Stimulated activated CD8-positive, alpha-beta memory T cell treated with anti-CD3 and anti-CD28 coated beads, Interleukin-12 subunit alpha, Interleukin-12 subunit beta, amount 100 ng/mL, for 24 hours (primary cell): ENCODE data around the gene POU2F1.

Experiments used
- DNase-seq: peaks from one replicate; pipeline ENCODE4 v3.0.0-alpha.2; 2020; ENCODE audit errors: extremely low read depth

Gene POU2F1

DNA sequence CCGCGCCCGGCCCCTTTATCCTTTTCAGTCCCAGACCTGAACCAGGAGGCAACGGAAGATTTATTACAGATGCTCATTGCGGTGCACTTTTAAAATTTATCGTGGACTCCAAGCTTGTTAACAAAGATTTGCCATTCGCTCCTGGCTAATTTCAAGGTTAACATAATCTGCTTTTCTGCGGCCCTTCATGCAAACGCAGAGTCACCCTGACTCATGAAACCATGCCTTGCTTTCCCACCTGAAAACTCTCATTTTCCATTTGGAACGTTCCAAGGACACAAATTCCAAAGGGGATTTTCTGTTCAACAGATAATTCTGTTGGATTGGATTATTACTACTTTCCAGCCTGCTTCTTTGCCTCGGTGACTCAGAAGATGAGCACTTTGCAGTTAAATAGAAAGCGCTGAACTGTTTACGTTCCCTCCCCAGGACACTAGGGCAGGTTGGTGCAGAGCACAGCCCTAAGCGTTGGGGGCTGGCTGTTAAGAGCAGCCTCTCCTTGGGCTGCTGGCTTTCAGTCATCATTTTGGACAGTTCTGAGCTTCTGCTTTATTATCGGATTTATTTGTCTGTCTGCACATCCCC, 246.5 kb downstream of the POU2F1 start:
- no peak for DNase-seq

DNA sequence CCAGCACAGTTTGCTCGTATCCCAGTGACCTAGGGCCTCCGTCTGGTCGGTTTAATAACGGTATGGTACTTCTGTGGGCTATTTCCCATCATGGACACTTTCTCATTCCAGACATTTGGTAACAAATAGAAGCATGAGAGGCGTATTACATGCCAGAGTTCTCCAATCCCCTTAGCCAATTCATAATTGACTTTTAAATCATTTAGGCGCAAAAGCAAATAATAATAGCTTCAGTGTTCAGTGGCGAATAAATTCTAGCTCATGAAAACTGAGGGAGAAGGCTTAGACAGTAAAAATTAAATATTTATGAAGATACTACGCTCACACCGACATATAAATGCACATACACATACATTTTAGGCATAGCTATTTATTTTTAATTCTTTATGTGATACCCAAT, 247.1 kb downstream of the POU2F1 start:
- no peak for DNase-seq

DNA sequence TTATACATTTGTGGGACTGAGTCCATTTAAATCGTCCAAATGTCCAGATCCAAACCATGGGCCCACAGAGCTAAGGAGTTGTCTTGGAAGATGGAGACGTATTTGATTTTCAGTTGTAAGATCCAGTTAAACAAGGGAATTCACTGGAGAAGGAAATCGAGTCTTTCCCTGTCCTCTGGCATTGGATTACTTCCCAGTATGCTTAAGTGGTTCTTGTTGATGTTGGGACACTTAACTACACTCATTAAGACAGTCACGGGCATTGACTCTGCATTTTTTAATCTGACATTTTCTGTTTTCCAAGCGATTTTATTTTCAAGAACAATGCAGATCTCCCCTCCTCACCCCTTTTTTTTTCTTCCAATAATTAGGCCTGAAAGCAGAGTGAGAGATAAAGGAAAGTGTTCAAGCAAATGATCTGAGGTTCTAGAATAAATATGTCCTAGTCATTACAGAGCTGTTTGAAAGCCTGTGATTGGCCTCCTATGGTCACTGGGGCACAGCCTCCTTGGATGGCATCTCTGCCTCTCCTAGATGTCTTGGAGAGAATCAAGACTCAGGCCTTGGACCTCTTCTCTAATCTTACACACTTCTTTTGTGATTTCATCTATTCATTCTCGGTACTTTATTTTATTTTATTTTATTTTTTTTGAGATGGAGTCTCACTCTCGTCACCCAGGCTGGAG, 248.7 kb downstream of the POU2F1 start:
- DNase-seq = no peak

DNA sequence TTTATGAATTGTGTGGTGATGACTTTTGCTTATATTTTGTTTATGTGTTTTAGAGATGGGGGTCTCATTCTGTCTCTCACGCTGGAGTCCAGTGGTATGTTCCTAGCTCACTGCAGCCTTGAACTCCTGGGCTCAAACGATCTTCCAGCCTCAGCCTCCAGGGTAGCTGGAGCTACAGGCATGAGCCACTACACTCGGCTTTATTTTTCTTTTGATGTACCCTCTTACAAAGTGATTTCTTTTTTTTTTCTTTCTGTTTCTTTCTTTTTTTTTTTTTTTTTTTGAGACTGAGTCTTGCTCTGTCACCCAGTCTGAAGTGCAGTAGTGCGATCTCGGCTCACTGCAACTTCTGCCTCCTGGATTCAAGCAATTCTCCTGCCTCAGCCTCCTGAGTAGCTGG, 250.9 kb downstream of the POU2F1 start:
- DNase-seq = no peak

DNA sequence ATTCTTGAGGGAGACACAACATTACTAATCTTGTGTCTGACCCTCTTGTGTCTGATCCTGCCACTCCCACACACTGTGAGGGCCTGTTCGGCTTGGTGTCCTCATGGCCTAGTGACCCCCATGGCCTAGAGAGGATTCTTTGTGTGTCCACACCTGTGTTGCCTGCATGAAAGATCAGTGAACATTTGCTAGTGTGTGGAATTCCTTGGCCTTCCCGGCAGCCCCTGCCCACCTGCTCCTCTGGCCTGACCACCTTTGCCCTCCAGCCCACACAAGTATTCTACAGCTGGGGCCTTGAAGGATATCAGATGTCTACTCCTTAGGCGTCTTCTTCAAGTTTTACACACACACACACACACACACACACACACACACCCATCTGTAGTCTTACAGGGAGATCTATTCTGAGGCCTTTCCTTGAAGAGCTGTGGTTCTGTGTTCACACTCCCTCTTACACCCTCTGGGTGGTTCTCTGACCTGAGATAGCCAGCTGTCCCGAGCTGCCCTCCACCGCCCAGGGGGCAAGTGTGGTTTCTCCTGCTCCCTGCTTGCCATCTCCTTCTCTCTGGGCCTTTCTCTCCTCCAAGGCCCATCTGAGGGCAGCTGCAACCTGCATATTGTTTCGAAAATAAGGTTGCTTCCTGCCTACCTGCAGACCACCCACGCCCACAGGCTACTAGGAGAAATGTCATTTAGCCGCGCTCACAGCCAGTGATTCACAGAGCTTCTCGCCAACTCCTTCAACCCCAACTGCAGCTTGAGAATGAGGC, 252.3 kb downstream of the POU2F1 start:
- no peak for DNase-seq

DNA sequence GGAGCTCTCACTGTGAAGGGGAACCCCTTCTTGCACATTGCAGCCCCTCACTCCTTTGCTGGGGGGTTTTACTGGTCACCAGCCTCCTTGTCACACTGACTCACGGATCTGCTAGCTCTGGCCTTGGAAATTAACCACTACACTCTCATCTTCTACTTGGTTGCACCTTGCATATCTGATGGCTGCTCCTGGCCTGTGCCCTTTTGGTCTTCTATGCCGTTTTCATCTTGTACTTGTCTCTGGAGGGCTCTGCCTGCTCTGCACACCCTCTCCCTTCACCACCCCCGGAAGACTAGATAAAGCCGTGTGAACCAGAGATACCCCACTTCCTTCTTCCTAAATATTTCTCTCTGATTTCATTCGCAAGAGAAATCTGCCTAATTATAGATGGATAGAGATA, 253.1 kb downstream of the POU2F1 start:
- DNase-seq = no peak

DNA sequence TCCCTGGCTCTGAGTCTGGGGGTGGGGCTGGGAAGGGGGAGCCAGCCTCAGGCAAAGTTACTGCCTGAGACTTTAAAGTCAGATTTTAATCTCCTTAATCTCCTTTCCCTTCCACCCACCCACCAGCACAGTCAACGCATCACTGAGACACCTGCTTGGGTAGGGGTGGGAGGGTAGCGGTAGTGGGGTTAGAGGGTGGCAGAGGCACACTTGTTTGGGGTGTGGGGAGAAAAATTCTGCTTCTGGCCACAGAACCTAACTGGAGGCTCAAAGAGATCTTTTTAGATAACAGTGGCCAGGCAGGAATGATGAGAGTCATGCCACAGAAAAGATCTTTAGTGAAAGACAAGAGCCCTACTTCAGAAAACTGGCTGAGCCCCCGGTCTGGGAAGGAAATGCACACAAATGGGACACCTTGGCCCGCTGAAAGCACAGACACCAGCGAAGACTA, 253.5 kb downstream of the POU2F1 start:
- DNase-seq = no peak

DNA sequence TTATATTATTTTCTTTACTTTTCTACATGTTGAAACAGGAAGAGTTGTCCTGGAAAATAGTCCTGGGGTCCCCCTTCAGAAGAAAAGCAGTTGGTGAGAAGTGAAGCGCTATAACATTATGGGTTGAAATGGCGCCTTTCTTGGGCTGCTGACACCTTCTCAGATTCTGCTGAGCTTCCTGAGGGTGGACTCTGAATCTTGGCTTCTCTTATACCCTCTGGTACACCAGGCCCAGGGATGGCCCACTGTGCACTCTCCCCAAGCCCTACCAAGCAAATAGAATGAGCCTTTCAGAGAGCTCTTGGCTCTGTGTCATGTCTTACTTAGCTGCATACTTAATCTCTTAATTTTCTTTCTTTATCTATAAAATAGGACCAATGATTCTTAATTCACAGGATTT, 255.4 kb downstream of the POU2F1 start:
- DNase-seq = no peak
